HCT116 (cell line): ENCODE measurements around the gene PKNOX2. TPM values are rescaled to one million over a fixed set of nuclear protein-coding genes. Genes with fewer than 3 reads are reported as not detected.

Source experiments
- ATAC-seq: fragments of 200-7000 bp; cut with Tn5 transposase; 2 replicates; pipeline ENCODE4 v1.9.1; 2020; ENCODE audit warnings: mild to moderate bottlenecking, moderate library complexity
- BruUV-seq: library from RNA; stranded (reverse); fragments of 400-500 nt; replicated peaks from 2 replicates; lab custom pipeline; 2021; lab: Mats Ljungman, UMichigan
- CTCF ChIA-PET: fragments of 300-600 bp; sonication (Branson Sonifier 250); formaldehyde crosslinking; loops from one replicate; lab custom pipeline; 2021; ENCODE audit warnings: antibody characterized with exemption; lab: Charles Lee
- POLR2A ChIA-PET: fragments of 300-600, 350-600 bp; sonication (Branson Sonifier 250); formaldehyde crosslinking; loops from one replicate; lab custom pipeline; 2021; ENCODE audit warnings: antibody characterized with exemption; lab: Charles Lee
- RAD21 ChIA-PET, 2 experiments: fragments of 300-600 bp; sonication (Branson Sonifier 250); formaldehyde crosslinking; loops; one replicate each; lab custom pipeline; 2023; ENCODE audit warnings: low total read pairs in 2 of 2; ENCODE audit not compliant: uncharacterized antibody in 2 of 2, unreplicated experiment in 2 of 2, low non-redundant PET in 1 of 2; lab: Charles Lee
- DNase-seq: peaks from one replicate; pipeline ENCODE4 v3.0.0-alpha.2; 2010; ENCODE audit warnings: low read depth, low spot score
- H2AFZ ChIP-seq: fragments of 200-600 bp; shearing (Covaris generic), sonication (generic); 2 replicates; pipeline ENCODE4 v1.6.1; 2017; ENCODE audit warnings: low read depth, mixed run types, mixed read lengths, antibody characterized with exemption, low read length; ENCODE audit not compliant: poor library complexity, severe bottlenecking
- H3K27ac ChIP-seq: 2 replicates; pipeline ENCODE4 v1.5.1; 2012; ENCODE audit warnings: low read depth, low read length
- H3K27me3 ChIP-seq: fragments of 200-600 bp; sonication (generic); 2 replicates; pipeline ENCODE4 v1.6.1; 2016; ENCODE audit warnings: mixed run types, low read length, mixed read lengths; ENCODE audit not compliant: insufficient read depth
- H3K36me3 ChIP-seq, 2 experiments: fragments of 200-500 bp in 1 of 2; fragments of 200-600 bp in 1 of 2; sonication (Bioruptor generic) in 1 of 2; sonication (generic) in 1 of 2; 2 replicates each; pipeline versions ENCODE4 v1.5.1 to v1.6.1; 2014 to 2016; ENCODE audit warnings: low read length in 2 of 2, inconsistent platforms in 1 of 2, mixed read lengths in 1 of 2, mixed run types in 1 of 2; ENCODE audit not compliant: insufficient read depth in 2 of 2, control insufficient read depth in 1 of 2
- H3K4me1 ChIP-seq, 2 experiments: fragments of 200-600 bp in 1 of 2; sonication (generic) in 1 of 2; 2 replicates each; pipeline versions ENCODE4 v1.5.1 to v1.6.1; 2012 to 2017; ENCODE audit warnings: low read length in 2 of 2, inconsistent platforms in 1 of 2, mild to moderate bottlenecking in 1 of 2, mixed read lengths in 1 of 2, mixed run types in 1 of 2, moderate library complexity in 1 of 2; ENCODE audit not compliant: insufficient read depth in 2 of 2, control insufficient read depth in 1 of 2
- H3K4me2 ChIP-seq: fragments of 200-600 bp; sonication (generic); 2 replicates; pipeline ENCODE4 v1.6.1; 2017; ENCODE audit warnings: mixed run types, low read length, mixed read lengths
- H3K4me3 ChIP-seq, 2 experiments: fragments of 200-600 bp in 1 of 2; sonication (generic) in 1 of 2; replicated peaks in 1 of 2; 2 replicates each; pipeline ENCODE4 v1.5.1; 2011 to 2016; ENCODE audit warnings: low read length in 2 of 2, control low read depth in 1 of 2, low read depth in 1 of 2, mild to moderate bottlenecking in 1 of 2, mixed read lengths in 1 of 2, mixed run types in 1 of 2
- H3K79me2 ChIP-seq: fragments of 200-600 bp; sonication (generic); 2 replicates; pipeline ENCODE4 v1.6.1; 2017; ENCODE audit warnings: mild to moderate bottlenecking, mixed run types, low read length, moderate library complexity, mixed read lengths; ENCODE audit not compliant: insufficient read depth
- H3K9ac ChIP-seq: fragments of 200-600 bp; sonication (generic); 2 replicates; pipeline ENCODE4 v1.6.1; 2016; ENCODE audit warnings: low read length, mixed read lengths
- H3K9me2 ChIP-seq: fragments of 200-600 bp; sonication (generic), shearing (Covaris generic); 2 replicates; pipeline ENCODE4 v1.6.1; 2017; ENCODE audit warnings: mixed run types, mild to moderate bottlenecking, moderate library complexity; ENCODE audit not compliant: insufficient read depth
- H3K9me3 ChIP-seq, 2 experiments: fragments of 200-500 bp in 1 of 2; fragments of 200-600 bp in 1 of 2; sonication (Bioruptor generic) in 1 of 2; sonication (generic) in 1 of 2; 2 replicates each; pipeline ENCODE4 v1.6.1; 2014 to 2017; ENCODE audit warnings: low read length in 2 of 2, mixed read lengths in 2 of 2, inconsistent platforms in 1 of 2, low read depth in 1 of 2, mild to moderate bottlenecking in 1 of 2, mixed run types in 1 of 2, moderate library complexity in 1 of 2; ENCODE audit not compliant: control insufficient read depth in 1 of 2, insufficient read depth in 1 of 2
- H4K20me1 ChIP-seq: fragments of 200-600 bp; sonication (generic), shearing (Covaris generic); 2 replicates; pipeline ENCODE4 v1.6.1; 2017; ENCODE audit warnings: mixed run types, mild to moderate bottlenecking, moderate library complexity; ENCODE audit not compliant: insufficient read depth
- CEBPB ChIP-seq: IDR thresholded peaks from 2 replicates; pipeline ENCODE4 v1.6.1; 2012; ENCODE audit warnings: low read depth
- EGR1 ChIP-seq: IDR thresholded peaks from 2 replicates; pipeline ENCODE4 v1.6.1; 2012; ENCODE audit warnings: low read depth
- ELF1 ChIP-seq: IDR thresholded peaks from 2 replicates; pipeline ENCODE4 v1.6.1; 2012; ENCODE audit warnings: low read depth, borderline replicate concordance
- FOSL1 ChIP-seq: IDR thresholded peaks from 2 replicates; pipeline ENCODE4 v1.6.1; 2012; ENCODE audit warnings: low read depth
- POLR2A ChIP-seq: IDR thresholded peaks from 2 replicates; pipeline ENCODE4 v1.7.0; 2011; ENCODE audit warnings: borderline replicate concordance; ENCODE audit not compliant: insufficient read depth, insufficient read length; ENCODE audit errors: extremely low read depth
- POLR2AphosphoS5 ChIP-seq: IDR thresholded peaks from 2 replicates; pipeline ENCODE4 v1.6.1; 2011; ENCODE audit warnings: mild to moderate bottlenecking, low read depth, low read length, moderate library complexity
- SIN3A ChIP-seq: IDR thresholded peaks from 2 replicates; pipeline ENCODE4 v1.6.1; 2012; ENCODE audit warnings: low read depth
- SP1 ChIP-seq: IDR thresholded peaks from 2 replicates; pipeline ENCODE4 v1.6.1; 2012; ENCODE audit warnings: low read depth
- SRF ChIP-seq: IDR thresholded peaks from 2 replicates; pipeline ENCODE4 v1.6.1; 2012; ENCODE audit warnings: low read depth
- YY1 ChIP-seq: IDR thresholded peaks from 2 replicates; pipeline ENCODE4 v1.6.1; 2011; ENCODE audit warnings: low read length, low read depth, moderate library complexity, mild to moderate bottlenecking; ENCODE audit not compliant: insufficient replicate concordance; ENCODE audit errors: extremely low read depth
- ZNF274 ChIP-seq: fragments of 200-500 bp; sonication (Bioruptor generic); IDR thresholded peaks from 2 replicates; pipeline ENCODE4 v1.6.1; 2014; ENCODE audit warnings: mild to moderate bottlenecking, low read depth, low read length, inconsistent platforms
- intact Hi-C: fragments of 100-400 bp; cut with micrococcal nuclease; formaldehyde crosslinking; loops from 2 replicates; pipeline ENCODE4 v1.10.0; 2022
- total RNA-seq: library from RNA; stranded (reverse); gene quantifications from one replicate; pipeline ENCODE4 v1.2.1, GENCODE V29; 2021; ENCODE audit not compliant: unreplicated experiment
- TF ChIP-seq, protein P1 (sequence below): IDR thresholded peaks from 2 replicates; pipeline ENCODE4 v1.6.1; 2012
- TF ChIP-seq, protein P2 (sequence below): IDR thresholded peaks from 2 replicates; pipeline ENCODE4 v1.6.1; 2011; ENCODE audit warnings: mild to moderate bottlenecking, low read length, moderate library complexity; ENCODE audit not compliant: insufficient replicate concordance; ENCODE audit errors: extremely low read depth
- TF ChIP-seq, protein P3 (sequence below), 3 experiments: fragments of 200-600 bp in 1 of 3; sonication (generic) in 1 of 3; IDR thresholded peaks in 2 of 3; conservative IDR thresholded peaks in 1 of 3; 2 replicates each; pipeline ENCODE4 v1.5.1; 2012 to 2017; ENCODE audit warnings: low read depth in 2 of 3, low read length in 2 of 3, antibody characterized with exemption in 1 of 3, borderline replicate concordance in 1 of 3, control low read depth in 1 of 3, mild to moderate bottlenecking in 1 of 3, mixed read lengths in 1 of 3, mixed run types in 1 of 3, moderate library complexity in 1 of 3; ENCODE audit not compliant: insufficient read depth in 1 of 3
- TF ChIP-seq, protein P4 (sequence below): IDR thresholded peaks from 2 replicates; pipeline ENCODE4 v1.6.1; 2012
- TF ChIP-seq, protein P5 (sequence below): IDR thresholded peaks from 2 replicates; pipeline ENCODE4 v1.6.1; 2012; ENCODE audit warnings: low read depth

The PKNOX2 gene
- total RNA-seq, 1 experiment from 2014 or later, result 0.20 TPM

DNA sequence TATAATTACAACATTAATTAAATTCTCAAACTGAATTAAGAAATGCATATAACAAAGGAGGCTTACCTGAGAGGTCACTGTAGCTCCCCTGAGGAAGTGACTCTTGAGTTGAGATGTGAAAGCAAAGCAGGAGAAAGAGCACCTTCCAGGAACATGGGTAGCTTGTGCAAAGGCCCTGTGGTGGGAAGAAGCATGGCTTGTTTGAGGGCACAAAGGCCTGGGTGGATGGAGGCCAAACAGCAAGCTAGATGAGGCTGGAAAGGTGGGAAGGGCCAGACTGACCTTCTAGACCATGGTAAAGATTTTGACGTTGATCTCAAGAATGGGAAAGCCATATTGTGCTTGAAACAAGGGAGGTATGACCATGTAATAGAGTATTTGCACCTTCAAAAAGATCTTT, 155.1 kb downstream of the PKNOX2 start:
- Histone ChIP-seq H3K9me2 (no peaks in the 10 kb centered on the region), H3K9me3 (no peaks in the 10 kb centered on the region), H3K27ac (no peak overlapping the region), H3K9ac (no peak overlapping the region), H3K4me2 (no peak overlapping the region), H3K36me3 (no peaks in the 10 kb centered on the region), H3K4me1 (no peaks in the 10 kb centered on the region), H3K4me3 (no peak overlapping the region), H3K27me3 (peaks cover 21% of the 10 kb centered on the region), H2AFZ (no peak overlapping the region), H4K20me1 (no peaks in the 10 kb centered on the region), H3K79me2 (no peaks in the 10 kb centered on the region)
- ATAC-seq, result no peak
- no peak for DNase-seq
- CTCF ChIA-PET, result interaction anchor here (1.5 kb wide), 1 partner anchor 26 kb away, joined by 5 read pairs; no protein-coding TSS in a partner anchor
- intact Hi-C loops, result no loop called here
- TF ChIP-seq, protein P1, sequence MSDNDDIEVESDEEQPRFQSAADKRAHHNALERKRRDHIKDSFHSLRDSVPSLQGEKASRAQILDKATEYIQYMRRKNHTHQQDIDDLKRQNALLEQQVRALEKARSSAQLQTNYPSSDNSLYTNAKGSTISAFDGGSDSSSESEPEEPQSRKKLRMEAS, result no peak
- TF ChIP-seq, protein P2, sequence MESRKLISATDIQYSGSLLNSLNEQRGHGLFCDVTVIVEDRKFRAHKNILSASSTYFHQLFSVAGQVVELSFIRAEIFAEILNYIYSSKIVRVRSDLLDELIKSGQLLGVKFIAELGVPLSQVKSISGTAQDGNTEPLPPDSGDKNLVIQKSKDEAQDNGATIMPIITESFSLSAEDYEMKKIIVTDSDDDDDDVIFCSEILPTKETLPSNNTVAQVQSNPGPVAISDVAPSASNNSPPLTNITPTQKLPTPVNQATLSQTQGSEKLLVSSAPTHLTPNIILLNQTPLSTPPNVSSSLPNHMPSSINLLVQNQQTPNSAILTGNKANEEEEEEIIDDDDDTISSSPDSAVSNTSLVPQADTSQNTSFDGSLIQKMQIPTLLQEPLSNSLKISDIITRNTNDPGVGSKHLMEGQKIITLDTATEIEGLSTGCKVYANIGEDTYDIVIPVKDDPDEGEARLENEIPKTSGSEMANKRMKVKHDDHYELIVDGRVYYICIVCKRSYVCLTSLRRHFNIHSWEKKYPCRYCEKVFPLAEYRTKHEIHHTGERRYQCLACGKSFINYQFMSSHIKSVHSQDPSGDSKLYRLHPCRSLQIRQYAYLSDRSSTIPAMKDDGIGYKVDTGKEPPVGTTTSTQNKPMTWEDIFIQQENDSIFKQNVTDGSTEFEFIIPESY, result no peak
- TF ChIP-seq CEBPB (no peak), SRF (no peak), ELF1 (no peak), SIN3A (no peak), POLR2AphosphoS5 (no peak), EGR1 (no peak), FOSL1 (no peak), ZNF274 (no peak), YY1 (no peak), POLR2A (no peak), SP1 (no peak)
- TF ChIP-seq, protein P3, sequence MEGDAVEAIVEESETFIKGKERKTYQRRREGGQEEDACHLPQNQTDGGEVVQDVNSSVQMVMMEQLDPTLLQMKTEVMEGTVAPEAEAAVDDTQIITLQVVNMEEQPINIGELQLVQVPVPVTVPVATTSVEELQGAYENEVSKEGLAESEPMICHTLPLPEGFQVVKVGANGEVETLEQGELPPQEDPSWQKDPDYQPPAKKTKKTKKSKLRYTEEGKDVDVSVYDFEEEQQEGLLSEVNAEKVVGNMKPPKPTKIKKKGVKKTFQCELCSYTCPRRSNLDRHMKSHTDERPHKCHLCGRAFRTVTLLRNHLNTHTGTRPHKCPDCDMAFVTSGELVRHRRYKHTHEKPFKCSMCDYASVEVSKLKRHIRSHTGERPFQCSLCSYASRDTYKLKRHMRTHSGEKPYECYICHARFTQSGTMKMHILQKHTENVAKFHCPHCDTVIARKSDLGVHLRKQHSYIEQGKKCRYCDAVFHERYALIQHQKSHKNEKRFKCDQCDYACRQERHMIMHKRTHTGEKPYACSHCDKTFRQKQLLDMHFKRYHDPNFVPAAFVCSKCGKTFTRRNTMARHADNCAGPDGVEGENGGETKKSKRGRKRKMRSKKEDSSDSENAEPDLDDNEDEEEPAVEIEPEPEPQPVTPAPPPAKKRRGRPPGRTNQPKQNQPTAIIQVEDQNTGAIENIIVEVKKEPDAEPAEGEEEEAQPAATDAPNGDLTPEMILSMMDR (IDR thresholded peaks at IDR 0.05 in 2 of 3, conservative IDR thresholded peaks at IDR 0.05 in 1 of 3; ENCODE audit: borderline replicate concordance in 1 of 3, insufficient read depth in 1 of 3, low read depth in 2 of 3, low read length in 2 of 3), result no peak
- TF ChIP-seq, protein P4, sequence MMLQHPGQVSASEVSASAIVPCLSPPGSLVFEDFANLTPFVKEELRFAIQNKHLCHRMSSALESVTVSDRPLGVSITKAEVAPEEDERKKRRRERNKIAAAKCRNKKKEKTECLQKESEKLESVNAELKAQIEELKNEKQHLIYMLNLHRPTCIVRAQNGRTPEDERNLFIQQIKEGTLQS, result no peak
- TF ChIP-seq, protein P5, sequence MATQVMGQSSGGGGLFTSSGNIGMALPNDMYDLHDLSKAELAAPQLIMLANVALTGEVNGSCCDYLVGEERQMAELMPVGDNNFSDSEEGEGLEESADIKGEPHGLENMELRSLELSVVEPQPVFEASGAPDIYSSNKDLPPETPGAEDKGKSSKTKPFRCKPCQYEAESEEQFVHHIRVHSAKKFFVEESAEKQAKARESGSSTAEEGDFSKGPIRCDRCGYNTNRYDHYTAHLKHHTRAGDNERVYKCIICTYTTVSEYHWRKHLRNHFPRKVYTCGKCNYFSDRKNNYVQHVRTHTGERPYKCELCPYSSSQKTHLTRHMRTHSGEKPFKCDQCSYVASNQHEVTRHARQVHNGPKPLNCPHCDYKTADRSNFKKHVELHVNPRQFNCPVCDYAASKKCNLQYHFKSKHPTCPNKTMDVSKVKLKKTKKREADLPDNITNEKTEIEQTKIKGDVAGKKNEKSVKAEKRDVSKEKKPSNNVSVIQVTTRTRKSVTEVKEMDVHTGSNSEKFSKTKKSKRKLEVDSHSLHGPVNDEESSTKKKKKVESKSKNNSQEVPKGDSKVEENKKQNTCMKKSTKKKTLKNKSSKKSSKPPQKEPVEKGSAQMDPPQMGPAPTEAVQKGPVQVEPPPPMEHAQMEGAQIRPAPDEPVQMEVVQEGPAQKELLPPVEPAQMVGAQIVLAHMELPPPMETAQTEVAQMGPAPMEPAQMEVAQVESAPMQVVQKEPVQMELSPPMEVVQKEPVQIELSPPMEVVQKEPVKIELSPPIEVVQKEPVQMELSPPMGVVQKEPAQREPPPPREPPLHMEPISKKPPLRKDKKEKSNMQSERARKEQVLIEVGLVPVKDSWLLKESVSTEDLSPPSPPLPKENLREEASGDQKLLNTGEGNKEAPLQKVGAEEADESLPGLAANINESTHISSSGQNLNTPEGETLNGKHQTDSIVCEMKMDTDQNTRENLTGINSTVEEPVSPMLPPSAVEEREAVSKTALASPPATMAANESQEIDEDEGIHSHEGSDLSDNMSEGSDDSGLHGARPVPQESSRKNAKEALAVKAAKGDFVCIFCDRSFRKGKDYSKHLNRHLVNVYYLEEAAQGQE, result no peak
- POLR2A ChIA-PET, result no interaction called here
- no TSS peak for BruUV-seq
- RAD21 ChIA-PET, result no interaction called here
